Caco-2 (cell line): ENCODE results near the gene PHF23. TPM values are rescaled to one million over a fixed set of nuclear protein-coding genes. Genes with fewer than 3 reads are reported as not detected.

Experiments used
- BruUV-seq: library from RNA; stranded (reverse); fragments of 400-500 nt; replicated peaks from 2 replicates; lab custom pipeline; 2021; lab: Mats Ljungman, UMichigan
- CTCF ChIA-PET: fragments of 300-600 bp; sonication (Branson Sonifier 250); formaldehyde crosslinking; loops from one replicate; lab custom pipeline; 2022; ENCODE audit warnings: antibody characterized with exemption; lab: Charles Lee
- POLR2A ChIA-PET: fragments of 300-600 bp; sonication (Branson Sonifier 250); formaldehyde crosslinking; loops from one replicate; lab custom pipeline; 2022; ENCODE audit warnings: antibody characterized with exemption; lab: Charles Lee
- DNase-seq, 2 experiments: peaks; one replicate each; pipeline versions ENCODE4 v3.0.0 to v3.0.0-alpha.2; 2020 to 2022
- H3K27me3 ChIP-seq: replicated peaks from 2 replicates; pipeline ENCODE4 v1.6.0; 2011; ENCODE audit warnings: low read length; ENCODE audit not compliant: control insufficient read depth, insufficient read depth
- H3K36me3 ChIP-seq: 2 replicates; pipeline ENCODE4 v1.5.1; 2011; ENCODE audit warnings: low read length; ENCODE audit not compliant: control insufficient read depth, insufficient read depth
- H3K4me1 ChIP-seq: fragments of 250-450 bp; sonication (Bioruptor Pico); 2 replicates; pipeline ENCODE4 v1.5.1; 2020; ENCODE audit warnings: mild to moderate bottlenecking
- H3K4me3 ChIP-seq: 2 replicates; pipeline ENCODE4 v1.5.1; 2011; ENCODE audit warnings: low read depth, mild to moderate bottlenecking, control low read depth, low read length
- H3K9me3 ChIP-seq: fragments of 250-450 bp; sonication (Bioruptor Pico); 2 replicates; pipeline ENCODE4 v1.5.1; 2020; ENCODE audit warnings: mild to moderate bottlenecking, moderate library complexity
- H3K27ac Mint-ChIP-seq: one replicate; pipeline ENCODE4 v1.8.0; 2022; ENCODE audit warnings: mixed read lengths; ENCODE audit not compliant: unreplicated experiment
- H3K27me3 Mint-ChIP-seq: one replicate; pipeline ENCODE4 v1.8.0; 2022; ENCODE audit warnings: mixed read lengths; ENCODE audit not compliant: insufficient read depth, unreplicated experiment
- H3K36me3 Mint-ChIP-seq: one replicate; pipeline ENCODE4 v1.8.0; 2022; ENCODE audit warnings: mild to moderate bottlenecking, mixed read lengths; ENCODE audit not compliant: insufficient read depth, unreplicated experiment
- H3K4me1 Mint-ChIP-seq: one replicate; pipeline ENCODE4 v1.8.0; 2022; ENCODE audit warnings: low read depth, mixed read lengths; ENCODE audit not compliant: unreplicated experiment
- H3K4me3 Mint-ChIP-seq: one replicate; pipeline ENCODE4 v1.8.0; 2022; ENCODE audit warnings: mild to moderate bottlenecking, moderate library complexity, mixed read lengths; ENCODE audit not compliant: unreplicated experiment
- H3K9me3 Mint-ChIP-seq: one replicate; pipeline ENCODE4 v1.8.0; 2022; ENCODE audit warnings: mixed read lengths; ENCODE audit not compliant: unreplicated experiment
- intact Hi-C: fragments of 100-400 bp; cut with micrococcal nuclease; formaldehyde crosslinking; loops from one replicate; pipeline ENCODE4 v1.10.0; 2022; ENCODE audit not compliant: unreplicated experiment
- total RNA-seq: library from RNA; stranded (reverse); gene quantifications from 2 replicates; pipeline ENCODE4 v1.2.3, GENCODE V29; 2022
- TF ChIP-seq, protein P1 (sequence below), 2 experiments: fragments of 200-600 bp in 1 of 2; IDR thresholded peaks; 1 replicate in 1 of 2; 2 replicates in 1 of 2; pipeline versions ENCODE4 v1.5.1 to v1.8.0; 2011 to 2022; ENCODE audit warnings: antibody characterized with exemption in 1 of 2, control low read depth in 1 of 2, inconsistent platforms in 1 of 2, low read depth in 1 of 2, low read length in 1 of 2, mild to moderate bottlenecking in 1 of 2, moderate library complexity in 1 of 2; ENCODE audit not compliant: insufficient read depth in 1 of 2, severe bottlenecking in 1 of 2, unreplicated experiment in 1 of 2

The PHF23 gene
- total RNA-seq, 1 experiment from 2014 or later, result 20.5 TPM

- H3K9me3 ChIP-seq, result no peaks in the 10 kb centered on the region
- no peak overlapping the region for H3K4me3 ChIP-seq
- Mint-ChIP-seq H3K9me3 (no peaks in the 10 kb centered on the region), H3K36me3 (peaks cover 23% of the 10 kb centered on the region), H3K4me3 (no peak overlapping the region), H3K27ac (no peak overlapping the region), H3K27me3 (no peaks in the 10 kb centered on the region), H3K4me1 (no peaks in the 10 kb centered on the region)
- POLR2A ChIA-PET, result no interaction called here
- DNase-seq, result no peak
- intact Hi-C loops, result no loop called here
- no peaks in the 10 kb centered on the region for H3K36me3 ChIP-seq
- no peaks in the 10 kb centered on the region for H3K27me3 ChIP-seq
- TF ChIP-seq, protein P1, sequence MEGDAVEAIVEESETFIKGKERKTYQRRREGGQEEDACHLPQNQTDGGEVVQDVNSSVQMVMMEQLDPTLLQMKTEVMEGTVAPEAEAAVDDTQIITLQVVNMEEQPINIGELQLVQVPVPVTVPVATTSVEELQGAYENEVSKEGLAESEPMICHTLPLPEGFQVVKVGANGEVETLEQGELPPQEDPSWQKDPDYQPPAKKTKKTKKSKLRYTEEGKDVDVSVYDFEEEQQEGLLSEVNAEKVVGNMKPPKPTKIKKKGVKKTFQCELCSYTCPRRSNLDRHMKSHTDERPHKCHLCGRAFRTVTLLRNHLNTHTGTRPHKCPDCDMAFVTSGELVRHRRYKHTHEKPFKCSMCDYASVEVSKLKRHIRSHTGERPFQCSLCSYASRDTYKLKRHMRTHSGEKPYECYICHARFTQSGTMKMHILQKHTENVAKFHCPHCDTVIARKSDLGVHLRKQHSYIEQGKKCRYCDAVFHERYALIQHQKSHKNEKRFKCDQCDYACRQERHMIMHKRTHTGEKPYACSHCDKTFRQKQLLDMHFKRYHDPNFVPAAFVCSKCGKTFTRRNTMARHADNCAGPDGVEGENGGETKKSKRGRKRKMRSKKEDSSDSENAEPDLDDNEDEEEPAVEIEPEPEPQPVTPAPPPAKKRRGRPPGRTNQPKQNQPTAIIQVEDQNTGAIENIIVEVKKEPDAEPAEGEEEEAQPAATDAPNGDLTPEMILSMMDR (IDR thresholded peaks at IDR 0.05; ENCODE audit: insufficient read depth in 1 of 2, low read depth in 1 of 2, low read length in 1 of 2, severe bottlenecking in 1 of 2, unreplicated experiment in 1 of 2), result no peak
- BruUV-seq, result no TSS peak
- CTCF ChIA-PET, result no interaction called here
- peaks cover 4% of the 10 kb centered on the region; the same call in 1 of the 2 replicates for H3K4me1 ChIP-seq
These were observed 27.6 kb downstream of the PHF23 start for GRCh38 chr17:7211491-7212273.

DNA sequence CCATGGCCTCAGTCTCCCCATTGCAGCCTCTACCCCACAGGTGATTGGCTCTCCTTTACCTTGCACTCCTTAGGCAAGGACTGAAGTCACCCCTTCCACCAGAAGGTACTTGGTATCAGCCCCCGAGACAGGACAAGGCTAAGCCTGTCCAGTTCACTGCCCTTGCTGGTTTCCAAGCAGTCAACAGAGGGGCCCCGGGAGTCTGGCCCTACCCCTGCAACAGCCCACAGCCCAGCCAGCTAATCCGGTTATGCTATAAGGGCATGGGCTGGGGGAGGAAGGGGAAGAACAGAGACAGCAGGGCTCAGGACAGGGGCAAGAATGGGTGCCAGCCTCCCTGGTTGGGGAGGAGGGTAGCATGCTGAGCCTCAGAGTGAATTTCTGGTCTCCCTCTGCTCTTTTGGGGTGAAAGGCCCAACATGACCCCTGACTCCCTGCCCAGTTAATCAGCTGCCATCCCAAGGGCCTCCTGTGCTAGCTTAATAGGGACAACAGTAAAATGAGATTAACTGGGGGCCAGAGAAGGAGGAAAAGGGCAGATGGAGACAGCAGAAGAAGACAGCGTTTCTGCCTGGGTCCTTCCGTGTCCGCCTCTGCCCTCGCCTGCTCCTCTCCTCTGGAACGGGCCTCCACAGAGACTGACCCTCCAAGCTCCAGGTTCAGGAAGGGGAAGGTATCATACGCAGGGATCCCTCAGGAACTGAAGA, 30.4 kb downstream of the PHF23 start:
- no peaks in the 10 kb centered on the region for H3K9me3 Mint-ChIP-seq
- no peak overlapping the region for H3K4me3 ChIP-seq
- no peak overlapping the region for H3K4me3 Mint-ChIP-seq
- CTCF ChIA-PET, result no interaction called here
- POLR2A ChIA-PET, result no interaction called here
- H3K36me3 ChIP-seq, result no peaks in the 10 kb centered on the region
- H3K4me1 Mint-ChIP-seq, result peaks cover 6% of the 10 kb centered on the region
- TF ChIP-seq, protein P1 (IDR thresholded peaks at IDR 0.05; ENCODE audit: insufficient read depth in 1 of 2, low read depth in 1 of 2, low read length in 1 of 2, severe bottlenecking in 1 of 2, unreplicated experiment in 1 of 2), result no peak
- H3K9me3 ChIP-seq, result no peaks in the 10 kb centered on the region
- no peak overlapping the region for H3K27ac Mint-ChIP-seq
- no peaks in the 10 kb centered on the region for H3K27me3 ChIP-seq
- DNase-seq, result no peak
- peaks cover 9% of the 10 kb centered on the region for H3K36me3 Mint-ChIP-seq
- intact Hi-C loops, result no loop called here
- no TSS peak for BruUV-seq
- H3K4me1 ChIP-seq, result no peaks in the 10 kb centered on the region
- no peaks in the 10 kb centered on the region for H3K27me3 Mint-ChIP-seq

DNA sequence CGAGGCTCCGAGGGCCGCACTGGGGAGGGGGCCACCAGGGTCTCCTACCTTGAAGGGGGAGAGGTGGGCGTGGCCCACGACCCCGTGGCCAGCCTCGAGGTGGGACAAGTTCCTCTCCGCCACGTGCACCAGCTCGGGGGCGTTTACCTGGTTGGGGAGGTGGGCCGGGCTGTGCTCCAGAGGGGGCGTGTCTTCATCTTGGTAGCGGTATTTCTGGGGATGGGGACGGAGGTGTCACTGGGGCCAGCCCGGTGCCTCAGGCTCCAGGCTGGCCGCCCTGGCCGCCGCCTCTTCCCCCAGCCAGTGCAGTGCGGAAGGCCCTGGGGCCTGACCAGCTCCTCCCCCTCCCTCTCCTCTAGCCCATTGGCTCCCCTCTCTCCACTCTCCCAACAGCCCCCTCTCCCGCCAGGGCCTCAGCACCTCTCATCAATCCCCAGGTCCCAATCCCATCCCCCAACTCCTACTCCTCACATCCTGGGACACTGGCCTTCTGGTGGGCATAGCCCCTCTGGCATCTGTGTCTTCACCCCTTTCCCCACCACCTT, 31.2 kb downstream of the PHF23 start:
- BruUV-seq, result no TSS peak
- Mint-ChIP-seq H3K27me3 (no peaks in the 10 kb centered on the region), H3K27ac (no peak overlapping the region), H3K4me3 (no peak overlapping the region), H3K36me3 (peaks cover 7% of the 10 kb centered on the region), H3K9me3 (no peaks in the 10 kb centered on the region), H3K4me1 (peaks cover 6% of the 10 kb centered on the region)
- TF ChIP-seq, protein P1 (IDR thresholded peaks at IDR 0.05; ENCODE audit: insufficient read depth in 1 of 2, low read depth in 1 of 2, low read length in 1 of 2, severe bottlenecking in 1 of 2, unreplicated experiment in 1 of 2), result no peak
- ChIA-PET CTCF (no interaction called here), POLR2A (no interaction called here)
- no peak for DNase-seq
- H3K4me1 ChIP-seq, result no peaks in the 10 kb centered on the region
- H3K9me3 ChIP-seq, result no peaks in the 10 kb centered on the region
- H3K4me3 ChIP-seq, result no peak overlapping the region
- H3K27me3 ChIP-seq, result no peaks in the 10 kb centered on the region
- no peaks in the 10 kb centered on the region for H3K36me3 ChIP-seq
- intact Hi-C loops, result no loop called here
